Measurements from ENCODE around the gene CHTF8.
"Not testable (repeated sequence)": the region's sequence is repeated elsewhere in the genome, so short reads cannot be mapped to it uniquely, and the experiment has no call there.

CHTF8 gene

DNA sequence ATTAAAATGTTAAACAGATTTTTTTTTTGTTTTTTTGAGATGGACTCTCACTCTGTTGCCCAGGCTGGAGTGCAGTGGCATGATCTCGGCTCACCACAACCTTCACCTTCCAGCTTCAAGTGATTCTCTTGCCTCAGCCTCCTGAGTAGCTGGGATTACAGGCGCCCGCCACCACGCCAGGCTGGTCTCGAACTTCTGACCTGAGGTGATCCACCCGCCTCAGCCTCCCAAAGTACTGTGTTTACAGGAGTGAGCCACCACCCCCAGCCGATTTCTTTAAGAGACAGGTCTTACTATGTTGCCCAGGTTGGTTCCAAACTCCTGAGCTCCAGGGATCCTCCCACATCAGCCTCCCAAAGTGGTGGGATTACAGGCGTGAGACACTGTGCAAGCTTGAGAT, 8.0 kb downstream of the CHTF8 start:
- peaks cover 0 to 10% (median 5%) of the 10 kb centered on the region in 5 donors for H3K4me1 ChIP-seq (ENCODE audit: control insufficient read depth in 5 of 5, insufficient read depth in 5 of 5, low read length in 5 of 5)
- H3K9me3 ChIP-seq (ENCODE audit: control insufficient read depth in 5 of 5, low read length in 5 of 5); H3K4me3 ChIP-seq (ENCODE audit: low read depth in 1 of 5, low read length in 5 of 5): not testable (repeated sequence)

DNA sequence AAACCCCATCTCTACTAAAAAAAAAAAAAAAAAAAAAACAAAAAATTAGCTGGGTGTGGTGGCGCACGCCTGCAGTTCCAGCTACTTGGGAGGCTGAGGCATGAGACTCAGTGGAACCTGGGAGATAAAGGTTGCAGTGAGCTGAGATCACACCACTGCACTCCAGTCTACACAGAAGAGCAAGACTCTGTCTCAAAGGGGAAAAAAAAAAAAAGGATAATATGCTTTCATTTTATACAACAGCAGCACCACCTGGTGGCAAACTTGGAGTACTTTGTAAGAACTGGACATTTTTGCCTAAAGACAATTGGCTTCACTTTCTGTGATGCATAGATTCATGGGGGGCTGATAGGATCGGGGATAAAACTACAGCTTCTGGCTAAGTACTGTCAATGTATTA, 8.5 kb downstream of the CHTF8 start:
- H3K4me3 ChIP-seq (ENCODE audit: low read depth in 1 of 5, low read length in 5 of 5) = no peak overlapping the region
- H3K27ac ChIP-seq (ENCODE audit: low read depth, low read length) = no peak overlapping the region
- peaks cover 0 to 14% (median 10%) of the 10 kb centered on the region in 5 donors for H3K4me1 ChIP-seq (ENCODE audit: control insufficient read depth in 5 of 5, insufficient read depth in 5 of 5, low read length in 5 of 5)
- H3K36me3 ChIP-seq (ENCODE audit: control insufficient read depth in 5 of 5, insufficient read depth in 5 of 5, low read length in 5 of 5) = peaks cover 3 to 30% (median 22%) of the 10 kb centered on the region in 5 donors
- no peaks in the 10 kb centered on the region for H3K27me3 ChIP-seq (ENCODE audit: control insufficient read depth in 5 of 5, insufficient read depth in 4 of 5, low read length in 5 of 5)
- no peak overlapping the region for H3K9ac ChIP-seq (ENCODE audit: low read length in 5 of 5)
- no peaks in the 10 kb centered on the region for H3K9me3 ChIP-seq (ENCODE audit: control insufficient read depth in 5 of 5, low read length in 5 of 5)

More for the DNA sequence above, 8.0 kb downstream of the CHTF8 start:
- H3K9ac ChIP-seq (ENCODE audit: low read length in 5 of 5); H3K27me3 ChIP-seq (ENCODE audit: control insufficient read depth in 5 of 5, insufficient read depth in 4 of 5, low read length in 5 of 5); H3K27ac ChIP-seq (ENCODE audit: low read depth, low read length): not testable (repeated sequence)
- H3K36me3 ChIP-seq (ENCODE audit: control insufficient read depth in 5 of 5, insufficient read depth in 5 of 5, low read length in 5 of 5) = peaks cover 3 to 25% (median 18%) of the 10 kb centered on the region in 5 donors

DNA sequence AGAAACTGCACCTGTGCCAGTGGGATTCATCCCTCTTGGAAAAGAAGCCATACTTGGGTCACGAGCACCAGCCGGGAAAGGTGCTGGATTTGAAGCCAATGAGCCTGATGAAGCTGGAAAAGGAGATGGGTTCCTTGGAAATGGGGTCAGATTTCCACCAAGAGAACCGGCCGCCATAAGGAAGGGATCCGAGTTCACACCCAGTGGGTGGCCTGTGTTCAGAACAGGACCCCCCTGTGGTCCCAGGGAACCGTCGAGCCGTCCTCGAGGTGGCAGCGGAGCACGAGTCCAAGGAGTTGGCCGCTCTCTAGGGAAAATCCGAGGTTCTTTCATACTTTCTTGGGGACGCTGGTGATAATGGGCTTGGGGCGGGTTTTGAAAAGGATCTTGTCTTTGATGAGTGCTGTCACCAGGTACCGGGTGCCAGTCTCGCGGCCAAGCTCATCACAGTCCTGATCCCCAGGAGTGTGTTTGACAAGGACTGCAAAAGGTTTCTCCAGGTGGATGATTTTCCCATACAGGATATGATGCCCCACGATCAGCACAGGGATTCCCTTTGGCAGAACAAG, 12.2 kb downstream of the CHTF8 start:
- Histone ChIP-seq H3K9ac (ENCODE audit: low read length in 5 of 5) (no peak overlapping the region), H3K27me3 (ENCODE audit: control insufficient read depth in 5 of 5, insufficient read depth in 4 of 5, low read length in 5 of 5) (no peaks in the 10 kb centered on the region), H3K9me3 (ENCODE audit: control insufficient read depth in 5 of 5, low read length in 5 of 5) (no peaks in the 10 kb centered on the region), H3K27ac (ENCODE audit: low read depth, low read length) (no peak overlapping the region), H3K4me1 (ENCODE audit: control insufficient read depth in 5 of 5, insufficient read depth in 5 of 5, low read length in 5 of 5) (peaks cover 5 to 39% (median 26%) of the 10 kb centered on the region in 5 donors), H3K36me3 (ENCODE audit: control insufficient read depth in 5 of 5, insufficient read depth in 5 of 5, low read length in 5 of 5) (peaks cover 7 to 53% (median 41%) of the 10 kb centered on the region in 5 donors), H3K4me3 (ENCODE audit: low read depth in 1 of 5, low read length in 5 of 5) (no peak overlapping the region)

DNA sequence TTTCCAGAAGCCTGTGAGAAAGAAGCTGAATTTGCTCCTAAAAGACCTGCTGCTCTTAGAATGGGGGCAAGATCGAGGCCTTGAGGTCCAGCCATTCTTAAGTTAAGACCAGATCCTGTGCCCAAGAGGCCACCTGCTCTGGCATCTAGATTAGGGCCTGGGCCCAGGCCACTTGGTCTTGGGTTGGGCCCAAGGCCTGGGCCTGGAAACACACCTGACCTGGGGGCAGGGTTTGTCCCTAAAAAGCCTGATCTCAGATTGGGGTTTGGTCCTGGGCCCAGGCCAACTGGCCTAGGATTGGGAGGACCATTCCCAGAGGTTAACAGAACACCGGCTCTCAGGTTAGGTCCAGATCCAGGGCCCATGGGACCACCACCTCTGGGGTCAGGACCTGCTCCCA, 12.9 kb downstream of the CHTF8 start:
- H3K4me3 ChIP-seq (ENCODE audit: low read depth in 1 of 5, low read length in 5 of 5) = no peak overlapping the region
- no peak overlapping the region for H3K9ac ChIP-seq (ENCODE audit: low read length in 5 of 5)
- peaks cover 7 to 58% (median 48%) of the 10 kb centered on the region in 5 donors for H3K36me3 ChIP-seq (ENCODE audit: control insufficient read depth in 5 of 5, insufficient read depth in 5 of 5, low read length in 5 of 5)
- no peak overlapping the region for H3K27ac ChIP-seq (ENCODE audit: low read depth, low read length)
- no peaks in the 10 kb centered on the region for H3K9me3 ChIP-seq (ENCODE audit: control insufficient read depth in 5 of 5, low read length in 5 of 5)
- H3K27me3 ChIP-seq (ENCODE audit: control insufficient read depth in 5 of 5, insufficient read depth in 4 of 5, low read length in 5 of 5) = no peaks in the 10 kb centered on the region
- H3K4me1 ChIP-seq (ENCODE audit: control insufficient read depth in 5 of 5, insufficient read depth in 5 of 5, low read length in 5 of 5) = peaks cover 5 to 39% (median 26%) of the 10 kb centered on the region in 5 donors

DNA sequence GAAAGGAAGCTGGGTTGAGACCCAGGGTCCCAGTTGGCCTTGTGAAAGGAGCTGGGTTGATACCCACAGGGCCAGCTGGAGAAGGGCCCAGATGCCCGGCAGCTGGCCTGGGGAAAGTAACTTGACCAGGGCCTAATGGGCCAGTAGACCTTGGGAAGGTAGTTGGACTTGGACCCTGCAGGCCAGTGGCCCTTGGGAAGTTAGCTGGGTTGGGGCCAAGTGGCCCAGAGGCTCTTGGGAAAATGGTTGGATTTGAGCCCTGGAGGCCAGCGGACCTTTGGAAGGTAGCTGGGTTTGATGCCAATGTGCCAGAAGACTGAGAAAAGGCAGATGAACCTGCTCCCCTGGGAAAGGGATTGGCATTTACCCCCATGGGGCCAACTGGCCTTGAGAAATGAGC, 13.4 kb downstream of the CHTF8 start:
- no peak overlapping the region for H3K4me3 ChIP-seq (ENCODE audit: low read depth in 1 of 5, low read length in 5 of 5)
- H3K27me3 ChIP-seq (ENCODE audit: control insufficient read depth in 5 of 5, insufficient read depth in 4 of 5, low read length in 5 of 5) = no peaks in the 10 kb centered on the region
- no peak overlapping the region for H3K27ac ChIP-seq (ENCODE audit: low read depth, low read length)
- H3K4me1 ChIP-seq (ENCODE audit: control insufficient read depth in 5 of 5, insufficient read depth in 5 of 5, low read length in 5 of 5) = peaks cover 5 to 39% (median 26%) of the 10 kb centered on the region in 5 donors
- no peak overlapping the region for H3K9ac ChIP-seq (ENCODE audit: low read length in 5 of 5)
- no peaks in the 10 kb centered on the region for H3K9me3 ChIP-seq (ENCODE audit: control insufficient read depth in 5 of 5, low read length in 5 of 5)
- H3K36me3 ChIP-seq (ENCODE audit: control insufficient read depth in 5 of 5, insufficient read depth in 5 of 5, low read length in 5 of 5) = peaks cover 7 to 63% (median 53%) of the 10 kb centered on the region in 5 donors

DNA sequence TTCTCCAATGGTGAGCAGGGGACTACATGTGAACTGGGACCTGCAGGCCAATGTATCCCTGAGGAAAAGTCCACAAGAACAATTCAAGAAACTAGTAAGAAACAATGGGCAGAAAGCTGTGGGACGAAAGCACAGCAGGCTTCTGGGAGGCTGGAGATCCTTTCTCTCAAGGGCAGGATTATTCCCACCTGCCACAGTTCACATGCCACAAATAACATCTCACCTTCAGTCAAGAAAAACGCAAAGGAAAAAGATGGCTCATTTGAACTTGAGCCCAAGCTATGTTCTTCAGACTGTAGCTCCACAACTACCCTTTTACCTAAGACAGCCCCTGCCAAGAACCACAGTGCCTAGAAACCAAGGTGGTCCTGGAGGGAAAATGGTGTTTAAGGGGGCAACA, 13.9 kb downstream of the CHTF8 start:
- no peak overlapping the region for H3K27ac ChIP-seq (ENCODE audit: low read depth, low read length)
- no peak overlapping the region for H3K9ac ChIP-seq (ENCODE audit: low read length in 5 of 5)
- no peaks in the 10 kb centered on the region for H3K27me3 ChIP-seq (ENCODE audit: control insufficient read depth in 5 of 5, insufficient read depth in 4 of 5, low read length in 5 of 5)
- peaks cover 5 to 39% (median 26%) of the 10 kb centered on the region in 5 donors for H3K4me1 ChIP-seq (ENCODE audit: control insufficient read depth in 5 of 5, insufficient read depth in 5 of 5, low read length in 5 of 5)
- peaks cover 7 to 67% (median 58%) of the 10 kb centered on the region in 5 donors for H3K36me3 ChIP-seq (ENCODE audit: control insufficient read depth in 5 of 5, insufficient read depth in 5 of 5, low read length in 5 of 5)
- no peaks in the 10 kb centered on the region for H3K9me3 ChIP-seq (ENCODE audit: control insufficient read depth in 5 of 5, low read length in 5 of 5)
- H3K4me3 ChIP-seq (ENCODE audit: low read depth in 1 of 5, low read length in 5 of 5) = no peak overlapping the region

DNA sequence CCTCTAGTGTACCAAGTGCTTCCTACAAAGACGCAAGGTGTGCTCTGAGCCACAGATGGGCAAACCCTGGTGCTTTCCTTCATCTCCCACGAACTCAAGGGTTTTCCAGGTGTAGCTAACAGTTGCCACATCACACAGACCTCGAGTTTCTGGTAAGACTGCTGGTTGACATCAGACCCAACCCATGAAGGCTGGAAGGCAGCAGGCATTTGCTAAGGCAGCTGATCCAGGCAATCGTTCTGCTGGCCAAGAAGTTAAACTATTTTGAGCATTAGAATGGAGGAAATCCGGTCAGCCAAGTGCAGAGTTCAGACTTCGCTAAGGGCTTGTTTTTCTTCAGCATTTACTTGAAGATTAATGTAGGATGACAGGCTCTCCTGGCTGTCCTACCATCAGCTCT, 15.5 kb downstream of the CHTF8 start:
- Histone ChIP-seq H3K36me3 (ENCODE audit: control insufficient read depth in 5 of 5, insufficient read depth in 5 of 5, low read length in 5 of 5) (peaks cover 7 to 71% (median 62%) of the 10 kb centered on the region in 5 donors), H3K27me3 (ENCODE audit: control insufficient read depth in 5 of 5, insufficient read depth in 4 of 5, low read length in 5 of 5) (no peaks in the 10 kb centered on the region), H3K4me1 (ENCODE audit: control insufficient read depth in 5 of 5, insufficient read depth in 5 of 5, low read length in 5 of 5) (peaks cover 5 to 51% (median 28%) of the 10 kb centered on the region in 5 donors), H3K27ac (ENCODE audit: low read depth, low read length) (no peak overlapping the region), H3K4me3 (ENCODE audit: low read depth in 1 of 5, low read length in 5 of 5) (no peak overlapping the region), H3K9me3 (ENCODE audit: control insufficient read depth in 5 of 5, low read length in 5 of 5) (no peaks in the 10 kb centered on the region), H3K9ac (ENCODE audit: low read length in 5 of 5) (no peak overlapping the region)

DNA sequence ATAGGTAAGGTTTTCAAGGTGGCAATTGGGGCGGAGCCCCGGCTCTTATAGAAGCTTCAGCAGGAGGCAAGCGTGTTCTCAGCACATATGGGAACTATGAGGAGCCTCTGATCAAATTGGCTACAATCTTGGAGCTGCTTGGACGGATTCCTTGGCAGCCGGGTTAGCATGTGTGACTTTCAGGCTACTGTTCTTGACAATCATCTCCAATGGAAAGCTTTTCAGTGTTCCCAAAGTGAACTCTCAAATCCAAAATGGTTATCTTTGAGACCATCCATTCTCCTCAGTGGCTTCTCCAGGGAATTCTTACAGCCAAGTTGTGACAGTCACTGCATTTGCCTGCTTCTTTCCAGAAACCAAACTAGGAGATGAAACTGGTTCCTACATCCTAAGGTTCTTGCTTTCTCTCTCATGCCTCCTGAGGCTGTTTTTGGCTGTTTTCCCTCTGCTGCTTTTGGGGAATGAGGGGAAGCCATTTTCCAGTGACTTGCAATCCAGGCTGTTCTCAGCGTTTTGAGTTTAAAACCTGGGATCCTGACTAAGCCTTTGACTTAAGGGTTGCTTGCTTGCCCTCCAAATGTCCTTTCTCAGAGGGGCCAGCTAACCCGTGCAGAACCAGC, 16.0 kb downstream of the CHTF8 start:
- H3K4me3 ChIP-seq (ENCODE audit: low read depth in 1 of 5, low read length in 5 of 5) = no peak overlapping the region
- H3K36me3 ChIP-seq (ENCODE audit: control insufficient read depth in 5 of 5, insufficient read depth in 5 of 5, low read length in 5 of 5) = peaks cover 7 to 76% (median 62%) of the 10 kb centered on the region in 5 donors
- no peaks in the 10 kb centered on the region for H3K9me3 ChIP-seq (ENCODE audit: control insufficient read depth in 5 of 5, low read length in 5 of 5)
- no peak overlapping the region for H3K9ac ChIP-seq (ENCODE audit: low read length in 5 of 5)
- no peak overlapping the region for H3K27ac ChIP-seq (ENCODE audit: low read depth, low read length)
- peaks cover 5 to 54% (median 28%) of the 10 kb centered on the region in 5 donors for H3K4me1 ChIP-seq (ENCODE audit: control insufficient read depth in 5 of 5, insufficient read depth in 5 of 5, low read length in 5 of 5)
- no peaks in the 10 kb centered on the region for H3K27me3 ChIP-seq (ENCODE audit: control insufficient read depth in 5 of 5, insufficient read depth in 4 of 5, low read length in 5 of 5)

DNA sequence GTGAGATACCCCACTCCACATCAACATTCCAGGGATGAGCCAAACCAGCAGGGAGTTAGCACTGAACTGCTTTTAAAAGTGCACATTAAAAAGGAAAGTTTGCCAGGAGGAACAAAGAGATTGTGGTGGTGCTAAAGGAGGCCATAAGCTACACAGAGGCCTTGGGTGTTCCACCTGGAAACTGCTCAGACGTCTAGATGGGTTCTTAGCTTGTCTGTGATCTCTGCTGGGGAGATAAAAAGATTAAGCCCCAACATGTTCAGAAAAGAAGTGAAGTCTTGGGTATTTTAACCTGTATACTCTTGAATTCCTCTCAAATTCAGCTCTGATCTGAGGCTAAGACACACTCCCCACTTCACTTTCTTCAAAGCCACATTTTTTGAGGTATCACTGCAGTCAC, 16.6 kb downstream of the CHTF8 start:
- Histone ChIP-seq H3K36me3 (ENCODE audit: control insufficient read depth in 5 of 5, insufficient read depth in 5 of 5, low read length in 5 of 5) (peaks cover 4 to 73% (median 58%) of the 10 kb centered on the region in 5 donors), H3K4me1 (ENCODE audit: control insufficient read depth in 5 of 5, insufficient read depth in 5 of 5, low read length in 5 of 5) (peaks cover 5 to 54% (median 28%) of the 10 kb centered on the region in 5 donors), H3K9me3 (ENCODE audit: control insufficient read depth in 5 of 5, low read length in 5 of 5) (no peaks in the 10 kb centered on the region), H3K27ac (ENCODE audit: low read depth, low read length) (no peak overlapping the region), H3K27me3 (ENCODE audit: control insufficient read depth in 5 of 5, insufficient read depth in 4 of 5, low read length in 5 of 5) (no peaks in the 10 kb centered on the region), H3K9ac (ENCODE audit: low read length in 5 of 5) (no peak overlapping the region), H3K4me3 (ENCODE audit: low read depth in 1 of 5, low read length in 5 of 5) (no peak overlapping the region)

DNA sequence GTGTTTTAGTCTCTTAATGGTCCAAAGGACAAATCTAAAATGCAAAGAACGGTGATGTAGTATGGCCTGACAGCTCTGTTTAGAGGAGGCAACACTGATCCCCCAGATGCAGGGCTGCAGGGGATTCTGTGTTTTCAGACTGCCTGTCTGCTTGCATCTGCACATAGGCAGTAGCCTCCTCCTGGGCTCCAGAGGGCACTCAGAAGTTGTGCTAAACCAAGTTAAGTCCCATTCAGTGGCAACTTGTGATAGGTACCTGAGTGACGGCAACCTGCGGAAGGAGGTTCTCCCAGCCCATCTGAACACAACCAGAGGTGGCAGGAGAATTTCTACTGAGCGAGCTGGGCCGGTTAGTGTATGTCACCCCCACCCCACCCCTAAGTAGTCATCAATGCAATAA, 17.0 kb downstream of the CHTF8 start:
- Histone ChIP-seq H3K9me3 (ENCODE audit: control insufficient read depth in 5 of 5, low read length in 5 of 5) (no peaks in the 10 kb centered on the region), H3K36me3 (ENCODE audit: control insufficient read depth in 5 of 5, insufficient read depth in 5 of 5, low read length in 5 of 5) (peaks cover 4 to 73% (median 58%) of the 10 kb centered on the region in 5 donors)

More for the DNA sequence above, 17.0 kb downstream of the CHTF8 start:
- Histone ChIP-seq H3K27ac (ENCODE audit: low read depth, low read length) (no peak overlapping the region), H3K9ac (ENCODE audit: low read length in 5 of 5) (no peak overlapping the region), H3K4me1 (ENCODE audit: control insufficient read depth in 5 of 5, insufficient read depth in 5 of 5, low read length in 5 of 5) (peaks cover 5 to 54% (median 28%) of the 10 kb centered on the region in 5 donors), H3K4me3 (ENCODE audit: low read depth in 1 of 5, low read length in 5 of 5) (no peak overlapping the region), H3K27me3 (ENCODE audit: control insufficient read depth in 5 of 5, insufficient read depth in 4 of 5, low read length in 5 of 5) (no peaks in the 10 kb centered on the region)
